Rectal smooth muscle tissue (tissue), 1 donor: ENCODE results near the gene ADCY10.
"Not testable (repeated sequence)": the region's sequence is repeated elsewhere in the genome, so short reads cannot be mapped to it uniquely, and the experiment has no call there.

Experiments
- H3K27ac ChIP-seq: one replicate; pipeline ENCODE4 v1.7.0; 2013; ENCODE audit warnings: low read depth, low read length, inconsistent platforms
- H3K27me3 ChIP-seq: one replicate; pipeline ENCODE4 v1.7.0; 2013; ENCODE audit warnings: low read length; ENCODE audit not compliant: control insufficient read depth, insufficient read depth
- H3K36me3 ChIP-seq: one replicate; pipeline ENCODE4 v1.7.0; 2013; ENCODE audit warnings: low read length; ENCODE audit not compliant: control insufficient read depth, insufficient read depth
- H3K4me1 ChIP-seq: one replicate; pipeline ENCODE4 v1.7.0; 2013; ENCODE audit warnings: low read length; ENCODE audit not compliant: control insufficient read depth, insufficient read depth
- H3K4me3 ChIP-seq: one replicate; pipeline ENCODE4 v1.7.0; 2013; ENCODE audit warnings: low read length
- H3K9ac ChIP-seq: one replicate; pipeline ENCODE4 v1.7.0; 2013; ENCODE audit warnings: low read length

Gene ADCY10

GRCh38 chr1:167900907-167901306, 13.0 kb downstream of the ADCY10 start:
- H3K4me3 ChIP-seq = no peak overlapping the region
- H3K36me3 ChIP-seq = no peaks in the 10 kb centered on the region
- H3K4me1 ChIP-seq = no peaks in the 10 kb centered on the region
- H3K9ac ChIP-seq = no peak overlapping the region
- no peaks in the 10 kb centered on the region for H3K27me3 ChIP-seq
- H3K27ac ChIP-seq = no peak overlapping the region

DNA sequence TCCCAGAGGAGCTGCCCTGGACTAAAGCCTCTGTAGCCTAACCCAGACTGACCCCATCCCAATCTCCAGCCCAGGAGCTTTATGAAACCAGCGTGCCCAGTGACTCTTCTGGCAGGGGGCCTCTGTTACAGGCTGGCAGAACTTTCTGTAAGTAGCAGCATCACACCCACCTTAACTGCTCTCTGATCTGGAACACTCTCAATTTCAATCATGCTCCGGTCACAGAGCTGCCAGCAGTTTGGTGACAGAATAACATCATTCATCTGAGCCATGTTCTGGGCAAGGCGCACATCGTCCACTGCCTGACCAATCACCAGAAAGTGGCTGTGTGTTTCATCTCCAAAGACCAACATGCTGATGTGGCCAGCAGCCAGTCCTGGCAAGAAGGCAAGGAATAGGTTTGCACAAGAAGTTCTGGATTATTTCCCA, 14.7 kb downstream of the ADCY10 start:
- H3K9ac ChIP-seq = no peak overlapping the region
- no peaks in the 10 kb centered on the region for H3K36me3 ChIP-seq
- no peaks in the 10 kb centered on the region for H3K27me3 ChIP-seq
- no peak overlapping the region for H3K4me3 ChIP-seq
- no peaks in the 10 kb centered on the region for H3K4me1 ChIP-seq
- H3K27ac ChIP-seq = no peak overlapping the region

DNA sequence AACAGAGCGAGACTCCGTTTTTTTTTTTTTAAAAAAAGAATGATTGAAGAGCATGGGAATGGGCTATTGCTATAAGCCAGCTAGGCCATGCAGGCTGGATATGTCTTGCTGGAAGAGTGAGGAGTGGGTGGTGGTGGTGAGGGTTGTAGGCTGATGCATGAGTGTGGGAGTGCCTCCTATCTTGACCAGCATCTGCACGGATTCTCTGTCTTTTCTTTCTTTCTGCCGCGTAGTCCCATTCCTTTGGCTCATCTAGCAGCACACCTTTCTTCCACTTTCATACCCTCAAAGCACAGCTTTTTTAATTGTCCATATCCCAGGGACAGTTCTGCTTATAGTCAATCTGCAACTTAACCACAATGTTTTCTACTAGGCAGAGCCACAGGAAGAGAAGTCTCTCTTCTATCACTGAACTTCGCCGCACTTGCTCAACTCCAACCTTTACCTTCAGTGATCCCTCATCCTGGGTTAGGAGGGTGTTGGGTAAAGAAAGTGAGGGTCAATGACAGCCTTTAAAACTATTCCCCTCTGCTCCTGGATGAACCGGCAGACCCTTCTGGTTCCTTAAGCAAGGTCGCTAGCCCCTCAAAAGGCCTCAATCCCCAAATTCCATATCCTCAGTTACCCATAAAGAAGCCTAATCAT, 15.2 kb downstream of the ADCY10 start:
- Histone ChIP-seq H3K36me3 (no peaks in the 10 kb centered on the region), H3K27ac (no peak overlapping the region), H3K4me1 (no peaks in the 10 kb centered on the region), H3K4me3 (no peak overlapping the region), H3K27me3 (no peaks in the 10 kb centered on the region), H3K9ac (no peak overlapping the region)

GRCh38 chr1:167893798-167894197, 20.1 kb downstream of the ADCY10 start:
- Histone ChIP-seq H3K27ac (no peak overlapping the region), H3K4me3 (no peak overlapping the region), H3K36me3 (no peaks in the 10 kb centered on the region), H3K4me1 (no peaks in the 10 kb centered on the region), H3K9ac (no peak overlapping the region), H3K27me3 (no peaks in the 10 kb centered on the region)

GRCh38 chr1:167890400-167890799, 23.5 kb downstream of the ADCY10 start:
- H3K9ac ChIP-seq = no peak overlapping the region
- no peaks in the 10 kb centered on the region for H3K36me3 ChIP-seq
- H3K4me1 ChIP-seq = no peaks in the 10 kb centered on the region
- no peak overlapping the region for H3K4me3 ChIP-seq
- H3K27me3 ChIP-seq = no peaks in the 10 kb centered on the region
- no peak overlapping the region for H3K27ac ChIP-seq

DNA sequence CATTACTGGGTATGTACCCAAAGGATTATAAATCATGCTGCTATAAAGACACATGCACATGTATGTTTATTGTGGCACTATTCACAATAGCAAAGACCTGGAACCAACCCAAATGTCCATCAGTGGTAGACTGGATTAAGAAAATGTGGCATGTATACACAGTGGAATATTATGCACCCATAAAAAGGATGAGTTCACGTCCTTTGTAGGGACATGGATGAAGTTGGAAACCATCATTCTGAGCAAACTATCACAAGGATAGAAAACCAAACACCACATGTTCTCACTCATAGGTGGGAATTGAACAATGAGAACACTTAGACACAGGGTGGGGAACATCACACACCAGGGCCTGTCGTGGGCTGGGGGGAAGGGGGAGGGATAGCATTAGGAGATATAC, 26.7 kb downstream of the ADCY10 start:
- not testable (repeated sequence) for H3K36me3 ChIP-seq, H3K4me1 ChIP-seq, H3K4me3 ChIP-seq, H3K9ac ChIP-seq, H3K27me3 ChIP-seq, H3K27ac ChIP-seq

DNA sequence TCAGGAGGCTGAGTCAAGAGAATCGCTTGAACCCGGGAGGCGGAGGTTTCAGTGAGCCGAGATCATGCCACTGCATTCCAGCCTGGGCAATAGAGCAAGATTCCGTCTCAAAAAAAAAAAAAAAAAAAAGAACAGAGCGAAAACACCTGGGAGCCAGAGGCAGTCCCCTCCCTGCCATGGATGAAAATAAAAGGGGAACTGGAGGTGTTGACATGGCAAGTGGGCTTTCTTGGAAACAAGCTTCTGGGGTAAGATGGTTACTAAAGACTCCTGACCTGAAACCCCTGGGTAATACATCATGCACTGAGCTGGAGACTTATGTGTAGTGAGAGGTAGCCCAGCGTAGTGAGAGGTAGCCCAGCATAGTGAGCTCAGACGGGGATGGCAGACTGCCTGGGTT, 31.6 kb downstream of the ADCY10 start:
- no peaks in the 10 kb centered on the region for H3K27me3 ChIP-seq
- no peak overlapping the region for H3K9ac ChIP-seq
- H3K4me3 ChIP-seq = no peak overlapping the region
- no peaks in the 10 kb centered on the region for H3K36me3 ChIP-seq
- H3K27ac ChIP-seq = no peak overlapping the region
- no peaks in the 10 kb centered on the region for H3K4me1 ChIP-seq

GRCh38 chr1:167881786-167882185, 32.1 kb downstream of the ADCY10 start:
- Histone ChIP-seq H3K27me3 (no peaks in the 10 kb centered on the region), H3K36me3 (no peaks in the 10 kb centered on the region), H3K4me1 (no peaks in the 10 kb centered on the region), H3K27ac (no peak overlapping the region), H3K4me3 (no peak overlapping the region), H3K9ac (no peak overlapping the region)

DNA sequence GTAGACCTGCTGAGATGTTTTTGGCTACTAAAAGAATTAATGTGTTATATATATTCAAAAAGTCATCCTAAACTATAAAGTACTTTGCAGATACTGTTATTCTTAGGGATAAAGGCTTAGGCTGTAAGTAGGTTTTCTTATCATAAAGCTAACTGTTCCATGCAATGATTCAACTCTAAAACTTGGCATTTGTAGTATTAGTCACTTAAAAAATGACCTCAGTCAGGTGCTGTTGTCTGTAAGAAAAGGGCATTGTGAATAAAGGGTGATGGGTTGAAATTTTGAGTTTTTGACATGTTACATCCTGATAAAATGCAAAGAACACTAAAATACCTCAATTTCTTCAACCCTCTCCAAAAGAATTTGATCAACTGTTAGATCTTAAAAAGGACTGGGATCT, 32.9 kb downstream of the ADCY10 start:
- no peaks in the 10 kb centered on the region for H3K36me3 ChIP-seq
- no peak overlapping the region for H3K27ac ChIP-seq
- no peaks in the 10 kb centered on the region for H3K4me1 ChIP-seq
- H3K9ac ChIP-seq = no peak overlapping the region
- H3K27me3 ChIP-seq = no peaks in the 10 kb centered on the region
- H3K4me3 ChIP-seq = no peak overlapping the region

DNA sequence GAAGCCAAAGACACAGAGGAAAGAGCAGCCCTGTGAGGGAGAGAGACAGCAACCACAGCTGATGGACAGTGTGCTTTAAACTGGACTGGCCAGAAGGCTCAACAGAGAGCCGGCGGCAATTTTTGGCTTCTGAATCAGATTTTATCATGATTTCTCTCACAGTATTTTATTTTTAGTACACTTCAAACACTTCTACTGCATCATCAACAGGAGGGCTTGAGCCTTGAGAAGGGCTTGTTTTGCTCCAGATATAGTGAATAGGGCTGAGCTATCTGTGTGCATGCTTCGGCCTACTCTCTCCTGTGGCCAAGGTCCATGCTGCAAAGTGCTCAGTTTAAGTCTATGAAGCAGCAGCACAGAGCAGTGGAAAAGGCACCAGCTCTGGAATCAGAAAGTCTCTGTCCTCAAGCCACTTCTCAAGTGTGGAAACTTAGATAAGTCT, 33.3 kb downstream of the ADCY10 start:
- Histone ChIP-seq H3K27ac (no peak overlapping the region), H3K9ac (no peak overlapping the region), H3K4me3 (no peak overlapping the region), H3K4me1 (no peaks in the 10 kb centered on the region), H3K27me3 (no peaks in the 10 kb centered on the region), H3K36me3 (no peaks in the 10 kb centered on the region)

DNA sequence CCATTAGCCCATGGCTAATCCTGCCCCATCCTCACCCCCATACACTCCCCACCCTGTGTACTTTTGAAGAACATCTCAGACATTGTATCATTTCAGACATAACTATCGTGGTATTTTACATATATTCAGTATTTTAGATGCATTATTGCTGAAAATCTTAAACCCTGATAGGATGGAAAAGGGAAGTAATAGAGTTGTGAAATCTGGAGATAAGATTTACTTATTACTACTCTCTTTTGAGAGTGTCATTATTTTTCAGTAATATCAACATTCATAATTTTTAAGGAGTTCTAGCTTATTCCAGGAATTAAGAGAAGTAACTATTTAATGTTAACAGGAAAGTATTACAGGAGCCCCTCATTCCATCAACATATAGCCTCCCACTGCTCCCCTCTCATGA, 34.4 kb downstream of the ADCY10 start:
- Histone ChIP-seq H3K4me3 (no peak overlapping the region), H3K4me1 (no peaks in the 10 kb centered on the region), H3K9ac (no peak overlapping the region), H3K27me3 (no peaks in the 10 kb centered on the region), H3K36me3 (no peaks in the 10 kb centered on the region), H3K27ac (no peak overlapping the region)

DNA sequence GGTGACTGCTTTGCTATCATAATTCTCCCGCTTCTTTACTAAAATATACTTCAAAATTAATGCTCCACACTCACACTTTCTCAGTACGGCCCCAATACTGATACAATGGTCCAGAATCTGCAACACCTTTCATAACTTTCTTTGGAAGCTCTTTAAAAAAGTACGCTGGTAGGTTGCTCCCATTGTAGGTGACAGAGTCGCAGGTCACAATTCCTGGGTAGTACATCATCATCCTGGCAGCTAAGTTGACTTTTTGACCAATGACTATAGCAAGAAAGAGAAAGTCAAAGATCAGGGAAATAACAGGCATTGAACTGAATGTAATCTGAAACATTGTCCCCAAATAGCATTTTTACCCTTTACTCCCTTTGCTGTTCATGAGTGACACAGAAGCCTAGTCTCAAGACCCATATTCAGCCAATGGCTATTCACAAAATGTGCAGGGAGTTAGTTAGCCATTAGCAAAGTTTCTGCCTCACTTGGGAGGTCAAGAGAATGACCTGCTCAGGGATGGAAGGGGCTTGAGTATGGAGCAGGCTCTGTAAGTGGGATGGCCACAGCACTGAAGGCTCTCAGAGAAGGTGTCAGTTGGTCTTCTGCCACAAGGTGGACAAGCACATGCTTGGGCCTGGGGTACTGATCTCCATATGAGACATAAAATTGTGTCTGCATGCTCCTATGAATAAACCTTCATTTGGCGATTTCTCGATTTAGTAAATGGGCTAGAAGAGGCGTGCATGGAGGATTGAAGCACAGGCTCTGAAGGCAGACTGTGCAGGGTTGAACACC, 35.4 kb downstream of the ADCY10 start:
- Histone ChIP-seq H3K36me3 (no peaks in the 10 kb centered on the region), H3K4me3 (no peak overlapping the region)

More for the DNA sequence above, 35.4 kb downstream of the ADCY10 start:
- Histone ChIP-seq H3K4me1 (no peaks in the 10 kb centered on the region), H3K9ac (no peak overlapping the region), H3K27me3 (no peaks in the 10 kb centered on the region), H3K27ac (no peak overlapping the region)
